SIG-M5 treated with dmso at 0.1 percent for 504 hours (cell line): Measurements from ENCODE around the gene CCDC174.

ENCODE experiments used
- DNase-seq: peaks from one replicate; lab custom pipeline; 2025; ENCODE audit not compliant: unreplicated experiment; lab: John Stamatoyannopoulos, UW

Gene CCDC174

GRCh38 chr3:14649466-14649865 is 2.1 kb upstream of the CCDC174 start:
- no peak for DNase-seq

- DNase-seq = no peak
Measured at GRCh38 chr3:14650193-14650592, 1.4 kb upstream of the CCDC174 start.

DNA sequence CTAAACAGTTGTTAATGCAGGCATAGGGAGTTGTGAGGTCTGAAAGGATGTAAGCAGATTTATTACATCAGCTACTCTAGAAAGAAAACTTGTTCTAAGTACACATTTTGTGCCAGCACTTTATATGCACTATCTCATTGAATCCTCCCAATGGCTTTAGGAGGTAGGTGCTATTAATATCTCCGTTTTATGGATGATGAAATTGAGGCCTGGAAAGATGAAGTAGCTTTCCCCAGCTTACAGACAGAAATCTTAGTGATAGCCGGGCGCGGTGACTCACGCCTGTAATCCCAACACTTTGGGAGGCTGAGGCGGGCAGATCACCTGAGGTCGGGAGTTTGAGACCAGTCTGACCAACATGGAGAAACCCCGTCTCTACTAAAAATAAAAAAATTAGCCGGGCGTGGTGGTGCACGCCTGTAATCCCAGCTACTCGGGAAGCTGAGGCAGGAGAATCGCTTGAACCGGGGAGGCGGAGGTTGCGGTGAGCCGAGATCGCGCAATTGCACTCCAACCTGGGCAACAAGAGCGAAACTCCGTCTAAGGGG is 872 bp downstream of the CCDC174 start:
- DNase-seq = peak; percentile 74

DNA sequence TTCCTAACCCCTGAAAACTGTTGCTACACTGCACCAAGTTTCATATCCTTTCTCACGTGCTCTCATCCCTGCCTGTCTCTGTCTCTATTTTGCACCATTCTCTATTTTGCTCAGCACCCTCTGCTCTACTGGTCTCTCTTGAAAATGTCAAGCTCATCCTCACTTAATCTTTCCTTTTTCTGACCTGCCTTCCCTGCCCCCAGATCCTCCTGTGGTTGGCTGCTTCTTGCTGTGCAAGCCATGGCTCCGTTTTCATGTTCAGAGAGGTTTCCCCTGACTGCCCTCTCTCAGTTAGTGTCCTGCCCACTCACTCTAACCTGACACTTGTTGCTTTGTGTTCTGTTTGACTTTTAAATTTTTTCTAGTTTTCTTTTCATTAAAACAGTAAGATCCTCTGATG is 6.0 kb downstream of the CCDC174 start:
- no peak for DNase-seq

DNA sequence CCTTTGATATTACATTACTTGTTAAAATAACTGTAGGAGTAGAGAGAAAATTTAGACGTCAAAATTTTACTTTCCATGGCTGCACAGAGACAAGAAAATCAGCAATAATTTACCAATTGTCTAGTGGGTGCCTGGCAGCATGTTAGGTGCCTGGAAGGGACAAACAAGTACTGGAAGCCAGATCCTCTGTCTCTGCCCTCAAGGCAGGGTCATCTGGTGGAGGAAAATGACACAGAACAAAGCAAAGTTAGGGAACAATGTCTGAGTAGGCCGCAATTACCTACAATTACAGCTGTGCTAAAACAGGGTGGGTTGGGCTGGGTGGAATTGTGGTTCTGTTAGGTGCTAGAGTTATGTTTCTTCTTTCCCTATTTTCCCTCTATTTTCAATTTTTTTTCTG is 7.4 kb downstream of the CCDC174 start:
- no peak for DNase-seq

DNA sequence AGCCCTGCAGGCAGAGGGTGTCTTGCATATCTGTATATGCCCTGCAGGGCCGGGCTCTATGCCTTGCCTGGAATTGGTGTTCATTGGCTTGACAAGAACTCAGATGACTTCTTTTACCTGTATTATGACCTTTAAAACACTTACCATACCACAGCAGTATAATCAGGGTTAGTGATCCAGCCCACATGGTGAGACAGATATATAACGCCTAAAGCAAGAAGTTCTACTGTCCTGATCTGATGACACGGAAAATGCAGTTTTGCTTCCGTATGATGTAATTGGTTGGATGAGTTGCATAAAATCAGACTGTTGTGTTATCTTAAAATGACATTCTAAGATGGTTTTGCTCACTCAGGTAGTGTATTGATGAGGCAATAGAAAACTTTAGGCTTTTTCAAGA is 9.4 kb downstream of the CCDC174 start:
- DNase-seq = no peak

DNA sequence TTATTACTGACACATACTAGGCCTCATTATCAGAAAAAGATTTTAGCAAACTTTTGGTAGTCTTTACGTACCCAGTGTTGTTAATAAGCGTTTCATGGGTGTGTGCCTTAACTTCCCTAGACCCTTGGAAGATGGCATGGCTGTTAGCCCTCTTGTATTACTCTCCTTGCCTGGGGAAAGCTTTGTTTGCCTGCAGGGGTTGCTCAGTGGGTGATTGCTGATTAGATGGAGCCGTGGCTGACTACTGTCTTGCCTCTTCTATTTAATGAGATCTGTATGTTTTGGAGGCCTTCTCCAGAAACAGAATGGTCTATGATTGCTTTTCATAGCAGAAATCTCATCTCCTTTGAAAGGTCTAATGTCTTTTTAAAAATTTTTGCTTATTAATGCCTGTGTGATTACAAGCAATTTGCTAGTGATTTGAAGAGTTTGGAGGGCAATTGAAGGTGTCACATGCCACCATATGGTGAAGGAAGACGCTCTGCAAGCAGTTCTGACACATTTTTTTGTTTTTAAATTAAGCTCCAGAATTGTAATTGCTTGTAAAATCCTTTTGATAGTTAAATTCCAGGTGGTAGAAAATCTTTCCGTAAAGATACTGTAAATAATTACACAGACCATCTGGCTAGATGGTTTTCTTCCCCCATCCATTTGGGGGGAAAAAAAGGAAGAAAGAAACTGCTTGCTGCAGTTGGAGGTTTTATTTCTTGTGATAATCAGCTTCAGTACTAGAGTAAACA is 12.0 kb downstream of the CCDC174 start:
- DNase-seq = no peak

GRCh38 chr3:14664170-14664569 is 12.6 kb downstream of the CCDC174 start:
- no peak for DNase-seq

DNA sequence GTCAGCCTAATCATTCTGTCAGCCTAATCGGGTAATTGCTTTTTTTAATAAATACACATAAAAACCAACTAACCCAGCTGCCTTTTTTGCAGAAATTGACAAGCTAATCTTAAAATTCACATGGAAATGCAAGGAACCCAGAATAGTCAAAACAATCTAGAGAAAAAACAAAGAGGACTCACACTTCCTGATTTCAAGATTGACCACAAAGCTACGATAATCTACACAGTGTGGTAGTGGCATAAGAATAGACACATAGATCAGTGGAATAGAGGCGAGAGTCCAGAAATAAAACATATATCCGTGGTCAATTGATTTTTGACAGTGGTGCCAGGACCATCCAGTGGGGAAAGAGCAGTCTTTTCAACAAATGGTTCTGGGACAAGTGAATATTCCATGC is 21.0 kb downstream of the CCDC174 start:
- no peak for DNase-seq

GRCh38 chr3:14674841-14675240 is 23.3 kb downstream of the CCDC174 start, which contains the start of gene C3orf20:
Gene C3orf20 (plus strand): TSS chr3:14675141. CDS start chr3:14682714, 7,573 bp downstream.
- DNase-seq = no peak

DNA sequence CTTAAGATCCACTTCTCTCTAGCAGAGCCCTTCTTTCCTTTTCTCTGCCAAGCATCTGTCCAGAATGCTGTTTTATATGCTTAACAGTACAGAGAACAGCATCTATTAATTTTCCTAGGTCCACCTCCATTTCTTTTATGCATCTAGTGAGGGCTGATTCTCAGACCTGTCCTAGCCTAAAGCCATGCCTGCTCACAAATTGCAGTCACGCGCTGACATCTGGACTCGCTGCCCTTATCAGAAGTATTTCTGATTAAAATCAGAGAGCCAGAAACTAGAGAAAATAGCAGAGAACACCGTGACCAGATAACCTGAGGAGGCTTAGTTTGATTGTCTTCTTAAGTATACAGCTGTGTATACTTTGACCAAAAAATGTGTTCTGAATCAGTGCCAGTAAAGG is 25.3 kb downstream of the CCDC174 start:
- DNase-seq = no peak

DNA sequence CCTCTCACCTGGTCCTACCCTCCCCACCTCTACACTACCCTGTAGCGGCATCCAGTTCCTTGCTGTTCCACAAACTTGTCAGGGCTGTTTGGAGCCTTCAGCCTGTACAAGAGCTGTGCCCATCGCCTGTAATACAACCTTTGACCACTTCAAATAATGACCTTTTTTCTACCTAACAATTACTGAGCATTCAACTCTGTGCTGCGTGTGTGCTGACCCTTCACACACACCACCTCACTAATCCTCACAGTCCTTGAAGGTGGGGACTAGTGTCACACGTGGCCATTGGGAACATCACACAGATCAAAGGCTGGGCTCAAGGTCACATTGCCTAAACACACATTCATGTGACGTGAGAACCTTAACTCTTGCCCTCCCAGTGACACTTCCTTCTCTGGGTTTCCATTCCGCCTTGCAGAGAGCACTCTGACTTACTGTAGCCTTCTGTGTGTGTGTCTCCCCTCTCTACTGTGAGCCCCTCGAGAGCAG is 26.5 kb downstream of the CCDC174 start:
- peak; percentile 39 for DNase-seq

DNA sequence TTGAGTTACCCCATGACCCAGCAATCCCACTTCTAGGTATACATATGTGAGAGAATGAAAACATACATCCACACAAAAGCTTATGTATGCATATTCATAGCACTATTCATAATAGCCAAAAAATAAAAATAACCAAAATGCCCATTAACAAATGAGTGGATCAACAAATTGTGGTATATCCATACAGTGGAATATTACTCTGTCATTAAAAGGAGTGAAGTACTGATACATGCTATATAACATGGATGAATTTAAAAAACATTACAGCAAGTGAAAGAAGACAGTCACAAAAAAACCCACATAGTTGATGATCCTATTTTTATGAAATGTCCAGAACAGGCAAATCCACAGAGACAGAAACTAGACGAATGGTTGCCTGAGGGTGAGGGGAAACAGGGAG is 28.6 kb downstream of the CCDC174 start:
- no peak for DNase-seq

DNA sequence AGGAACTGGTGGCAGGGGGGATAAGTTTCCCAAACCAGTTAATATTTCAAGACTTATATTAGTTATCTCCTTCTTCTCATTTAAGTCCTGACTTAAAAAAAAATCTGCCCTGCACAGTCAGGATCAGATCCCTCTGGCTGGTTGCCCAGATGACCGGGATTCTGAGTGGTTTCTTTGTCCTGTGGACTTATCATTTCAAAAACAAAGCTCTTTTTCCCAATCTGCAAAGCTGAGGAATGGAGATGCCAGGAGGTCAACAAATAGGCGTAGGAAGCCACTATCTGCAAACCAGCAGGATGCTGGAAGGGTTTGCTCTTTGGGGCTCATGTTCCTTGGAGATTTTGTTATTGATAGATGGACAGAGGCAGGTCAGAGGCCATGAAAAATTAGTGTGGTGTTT is 29.2 kb downstream of the CCDC174 start:
- no peak for DNase-seq

GRCh38 chr3:14684447-14684846 is 32.9 kb downstream of the CCDC174 start:
- DNase-seq = no peak

GRCh38 chr3:14685179-14685578 is 33.6 kb downstream of the CCDC174 start:
- DNase-seq = peak; percentile 41

- no peak for DNase-seq
Measured at GRCh38 chr3:14687360-14687759, 35.8 kb downstream of the CCDC174 start.

DNA sequence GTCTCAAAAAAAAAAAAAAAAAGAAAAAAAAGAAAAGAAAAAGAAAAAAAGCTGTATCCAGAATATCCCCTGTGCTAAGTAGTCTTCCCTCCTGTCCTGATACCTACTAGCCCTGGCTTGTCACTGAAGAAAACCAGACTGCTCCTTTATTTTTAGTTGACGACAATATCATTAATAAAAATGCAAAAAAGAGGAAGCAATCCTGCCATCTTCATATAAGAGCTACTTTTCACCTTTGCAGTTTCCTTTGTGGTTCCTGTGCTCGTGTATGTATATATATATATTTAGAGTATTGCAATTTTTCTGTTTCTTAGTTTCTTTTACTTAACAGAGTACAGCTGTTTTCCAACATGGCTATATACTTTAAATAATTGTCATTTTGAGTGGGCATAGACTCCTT is 37.0 kb downstream of the CCDC174 start:
- no peak for DNase-seq

GRCh38 chr3:14689247-14689980 is 37.9 kb downstream of the CCDC174 start:
- peak; percentile 84 for DNase-seq

DNA sequence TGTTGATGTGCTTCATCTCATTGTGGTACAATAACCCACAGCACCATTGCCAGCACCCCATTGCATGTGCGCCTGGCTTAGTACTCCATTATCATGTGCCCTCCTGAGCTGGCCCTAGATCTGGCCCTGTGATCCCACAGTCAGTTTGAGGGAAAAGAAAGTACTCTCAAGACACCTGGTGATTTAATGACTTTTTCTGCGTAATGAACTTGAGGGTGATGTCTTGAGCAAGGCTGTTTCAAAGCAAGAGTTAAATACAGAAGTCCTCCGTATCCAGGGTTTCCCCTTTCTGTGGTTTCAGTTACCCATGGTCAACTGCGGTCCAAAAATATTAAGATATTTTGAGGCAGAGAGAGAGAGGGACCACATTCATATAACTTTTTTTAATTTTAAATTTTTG is 39.7 kb downstream of the CCDC174 start:
- DNase-seq = peak; percentile 80

GRCh38 chr3:14691719-14692118 is 40.2 kb downstream of the CCDC174 start:
- no peak for DNase-seq

DNA sequence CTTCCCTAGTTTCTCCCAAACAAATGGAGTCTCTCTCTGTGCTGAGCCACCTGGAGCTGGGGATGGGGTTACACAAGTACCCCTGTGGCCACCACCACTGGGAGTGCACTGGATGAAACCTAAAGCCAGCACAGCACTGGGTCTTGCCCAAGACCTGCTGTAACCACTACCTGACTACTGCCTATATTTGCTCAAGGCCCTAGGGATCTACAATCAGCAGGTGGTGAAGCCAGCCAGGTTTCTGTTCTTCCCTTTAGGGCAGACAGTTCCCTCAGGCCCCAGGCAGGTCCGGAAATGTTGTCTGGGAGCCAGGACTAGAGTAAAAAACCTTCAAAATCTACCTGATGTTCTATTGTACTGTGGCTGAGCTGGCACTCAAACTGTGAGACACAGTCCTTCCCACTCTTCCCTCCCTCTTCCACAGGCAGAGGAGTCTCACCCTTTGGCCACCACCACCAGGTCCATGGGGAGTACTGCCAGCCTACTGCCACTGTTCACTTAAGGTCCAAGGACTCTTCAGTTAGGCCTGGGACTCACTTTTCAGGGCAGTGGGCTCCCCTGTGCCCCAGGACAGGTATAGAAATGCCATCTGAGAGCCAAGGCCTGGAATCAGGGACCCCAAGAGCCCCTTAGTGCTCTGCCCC is 47.2 kb downstream of the CCDC174 start:
- DNase-seq = no peak
